ENCODE measurements around the gene TSPO. TPM values are rescaled to one million over a fixed set of nuclear protein-coding genes. Genes with fewer than 3 reads are reported as not detected.

TSPO gene
- polyA plus RNA-seq, 1 donor (not counting 4 experiments of a cell fraction or from before 2014, with no cell fraction given): 139 TPM

DNA sequence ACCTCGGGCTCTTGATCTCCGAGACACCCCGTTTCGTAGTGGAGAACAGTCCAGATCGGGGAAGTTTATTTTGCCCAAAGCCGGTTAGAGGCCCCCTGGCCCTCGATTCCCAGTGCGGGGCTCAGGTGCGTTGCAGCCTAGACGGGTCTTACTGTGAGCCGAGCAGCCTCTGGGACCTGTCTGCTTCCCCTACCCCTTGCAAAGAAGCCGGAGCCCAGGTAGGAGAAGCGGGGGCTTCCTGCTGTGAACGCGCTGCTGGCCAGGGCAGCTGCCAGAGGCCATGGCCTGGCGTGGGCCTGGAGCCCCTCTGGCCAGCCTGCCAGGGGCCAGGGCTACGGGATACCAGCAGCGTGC is 621 bp downstream of the TSPO start:
- H3K27ac ChIP-seq (ENCODE audit: control insufficient read depth, insufficient read depth, low read length): peak overlapping the region; percentile 85

GRCh38 chr22:43152357-43153071 is 1.2 kb downstream of the TSPO start:
- Histone ChIP-seq H3K9ac (ENCODE audit: control insufficient read depth, extremely low read depth, insufficient read depth, low read length) (peak overlapping the region; percentile 92), H2AFZ (ENCODE audit: control insufficient read depth, low read length) (peak overlapping the region; percentile 20), H3K79me2 (ENCODE audit: control insufficient read depth, insufficient read depth, low read length) (peaks cover 58% of the 10 kb centered on the region), H3K36me3 (ENCODE audit: control insufficient read depth in 2 of 2, extremely low read depth in 1 of 2, insufficient read depth in 2 of 2, low read length in 2 of 2) (peaks cover 12% of the 10 kb centered on the region in 2 experiments), H3K27me3 (ENCODE audit: control insufficient read depth, extremely low read depth, insufficient read depth, low read length) (no peaks in the 10 kb centered on the region), H3K4me1 (ENCODE audit: control insufficient read depth, extremely low read depth, insufficient read depth, low read length) (peaks cover 21% of the 10 kb centered on the region), H3K9me3 (ENCODE audit: control insufficient read depth, low read depth, low read length) (no peaks in the 10 kb centered on the region), H4K20me1 (ENCODE audit: control insufficient read depth, extremely low read depth, insufficient read depth, low read length) (peaks cover 23% of the 10 kb centered on the region), H3K9me1 (ENCODE audit: control insufficient read depth, extremely low read depth, insufficient read depth, low read length) (peaks cover 6% of the 10 kb centered on the region), H3K4me2 (ENCODE audit: control insufficient read depth, extremely low read depth, insufficient read depth, low read depth, low read length) (peak overlapping the region; percentile 98), H3K27ac (ENCODE audit: control insufficient read depth, insufficient read depth, low read length) (peak overlapping the region; percentile 85), H3K4me3 (ENCODE audit: control insufficient read depth in 2 of 3, extremely low read depth in 1 of 3, insufficient read depth in 2 of 3, low read depth in 1 of 3, low read length in 3 of 3) (peak overlapping the region; percentile 91 to 96 (median 92))
- TF ChIP-seq EZH2 (IDR thresholded peaks at IDR 0.05; ENCODE audit: low read length): no peak
- TF ChIP-seq, protein P1, sequence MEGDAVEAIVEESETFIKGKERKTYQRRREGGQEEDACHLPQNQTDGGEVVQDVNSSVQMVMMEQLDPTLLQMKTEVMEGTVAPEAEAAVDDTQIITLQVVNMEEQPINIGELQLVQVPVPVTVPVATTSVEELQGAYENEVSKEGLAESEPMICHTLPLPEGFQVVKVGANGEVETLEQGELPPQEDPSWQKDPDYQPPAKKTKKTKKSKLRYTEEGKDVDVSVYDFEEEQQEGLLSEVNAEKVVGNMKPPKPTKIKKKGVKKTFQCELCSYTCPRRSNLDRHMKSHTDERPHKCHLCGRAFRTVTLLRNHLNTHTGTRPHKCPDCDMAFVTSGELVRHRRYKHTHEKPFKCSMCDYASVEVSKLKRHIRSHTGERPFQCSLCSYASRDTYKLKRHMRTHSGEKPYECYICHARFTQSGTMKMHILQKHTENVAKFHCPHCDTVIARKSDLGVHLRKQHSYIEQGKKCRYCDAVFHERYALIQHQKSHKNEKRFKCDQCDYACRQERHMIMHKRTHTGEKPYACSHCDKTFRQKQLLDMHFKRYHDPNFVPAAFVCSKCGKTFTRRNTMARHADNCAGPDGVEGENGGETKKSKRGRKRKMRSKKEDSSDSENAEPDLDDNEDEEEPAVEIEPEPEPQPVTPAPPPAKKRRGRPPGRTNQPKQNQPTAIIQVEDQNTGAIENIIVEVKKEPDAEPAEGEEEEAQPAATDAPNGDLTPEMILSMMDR (optimal IDR thresholded peaks at IDR 0.05 in 1 of 3, IDR thresholded peaks at IDR 0.05 in 1 of 3, conservative IDR thresholded peaks at IDR 0.05 in 1 of 3; ENCODE audit: extremely low read depth in 1 of 3, insufficient read depth in 2 of 3, low read length in 3 of 3): no peak
- dilution Hi-C loops (cut with MboI; ENCODE audit: extremely low pct_ligation_motif_present, low sequenced_read_pairs): no loop called here
- no peak for DNase-seq (ENCODE audit: low read depth, low spot score)
- peak; percentile 66 for FAIRE-seq

More for the DNA sequence above, 621 bp downstream of the TSPO start:
- peak overlapping the region; percentile 98 for H3K4me2 ChIP-seq (ENCODE audit: control insufficient read depth, extremely low read depth, insufficient read depth, low read depth, low read length)
- FAIRE-seq: no peak
- TF ChIP-seq EZH2 (IDR thresholded peaks at IDR 0.05; ENCODE audit: low read length): no peak
- TF ChIP-seq, protein P1 (optimal IDR thresholded peaks at IDR 0.05 in 1 of 3, IDR thresholded peaks at IDR 0.05 in 1 of 3, conservative IDR thresholded peaks at IDR 0.05 in 1 of 3; ENCODE audit: extremely low read depth in 1 of 3, insufficient read depth in 2 of 3, low read length in 3 of 3): peak in 1 of 3 experiments; percentile 1
- peaks cover 21% of the 10 kb centered on the region for H3K4me1 ChIP-seq (ENCODE audit: control insufficient read depth, extremely low read depth, insufficient read depth, low read length)
- H3K9ac ChIP-seq (ENCODE audit: control insufficient read depth, extremely low read depth, insufficient read depth, low read length): peak overlapping the region; percentile 92
- H3K4me3 ChIP-seq (ENCODE audit: control insufficient read depth in 2 of 3, extremely low read depth in 1 of 3, insufficient read depth in 2 of 3, low read depth in 1 of 3, low read length in 3 of 3): peak overlapping the region; percentile 91 to 96 (median 92)
- no peak for DNase-seq (ENCODE audit: low read depth, low spot score)
- H4K20me1 ChIP-seq (ENCODE audit: control insufficient read depth, extremely low read depth, insufficient read depth, low read length): peaks cover 23% of the 10 kb centered on the region
- H2AFZ ChIP-seq (ENCODE audit: control insufficient read depth, low read length): peak overlapping the region; percentile 20
- peaks cover 53% of the 10 kb centered on the region for H3K79me2 ChIP-seq (ENCODE audit: control insufficient read depth, insufficient read depth, low read length)
- no peaks in the 10 kb centered on the region for H3K27me3 ChIP-seq (ENCODE audit: control insufficient read depth, extremely low read depth, insufficient read depth, low read length)
- dilution Hi-C loops (cut with MboI; ENCODE audit: extremely low pct_ligation_motif_present, low sequenced_read_pairs): no loop called here
- H3K36me3 ChIP-seq (ENCODE audit: control insufficient read depth in 2 of 2, extremely low read depth in 1 of 2, insufficient read depth in 2 of 2, low read length in 2 of 2): peaks cover 12% of the 10 kb centered on the region in 2 experiments
- H3K9me1 ChIP-seq (ENCODE audit: control insufficient read depth, extremely low read depth, insufficient read depth, low read length): peaks cover 6% of the 10 kb centered on the region
- no peaks in the 10 kb centered on the region for H3K9me3 ChIP-seq (ENCODE audit: control insufficient read depth, low read depth, low read length)
